ENCODE measurements around the gene L3MBTL3.

DNA sequence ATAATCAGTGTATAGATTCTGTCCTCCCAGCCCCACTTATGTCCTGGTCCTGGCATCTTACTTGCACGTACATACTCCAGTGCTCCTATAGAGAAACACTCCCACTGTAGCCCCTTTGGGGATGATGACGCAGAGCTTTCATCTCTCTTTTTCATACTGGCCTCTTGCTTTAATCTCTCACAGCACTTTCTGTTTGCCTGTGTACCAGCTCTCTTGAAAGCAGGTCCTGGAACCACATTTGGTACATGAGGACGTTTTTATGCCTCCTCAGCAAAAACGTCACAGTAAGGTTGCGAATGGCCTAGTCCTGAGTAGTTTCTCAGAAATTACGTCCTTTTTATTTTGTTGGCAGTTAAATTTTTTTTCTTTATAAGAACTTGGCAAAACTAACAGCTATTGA is 10.8 kb downstream of the L3MBTL3 start:
- TF ChIP-seq RAD21 (IDR thresholded peaks at IDR 0.05; ENCODE audit: low read depth) (no peak), EGR1 (IDR thresholded peaks at IDR 0.05) (no peak), EP300 (IDR thresholded peaks at IDR 0.05; ENCODE audit: borderline replicate concordance) (no peak), CREB1 (IDR thresholded peaks at IDR 0.05; ENCODE audit: low read depth) (no peak), NFIC (IDR thresholded peaks at IDR 0.05) (no peak), YY1 (IDR thresholded peaks at IDR 0.05; ENCODE audit: low read depth) (no peak), FOXM1 (IDR thresholded peaks at IDR 0.05; ENCODE audit: borderline replicate concordance, low read depth) (no peak)
- TF ChIP-seq, protein P1, sequence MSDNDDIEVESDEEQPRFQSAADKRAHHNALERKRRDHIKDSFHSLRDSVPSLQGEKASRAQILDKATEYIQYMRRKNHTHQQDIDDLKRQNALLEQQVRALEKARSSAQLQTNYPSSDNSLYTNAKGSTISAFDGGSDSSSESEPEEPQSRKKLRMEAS (IDR thresholded peaks at IDR 0.05): no peak
- TF ChIP-seq, protein P2, sequence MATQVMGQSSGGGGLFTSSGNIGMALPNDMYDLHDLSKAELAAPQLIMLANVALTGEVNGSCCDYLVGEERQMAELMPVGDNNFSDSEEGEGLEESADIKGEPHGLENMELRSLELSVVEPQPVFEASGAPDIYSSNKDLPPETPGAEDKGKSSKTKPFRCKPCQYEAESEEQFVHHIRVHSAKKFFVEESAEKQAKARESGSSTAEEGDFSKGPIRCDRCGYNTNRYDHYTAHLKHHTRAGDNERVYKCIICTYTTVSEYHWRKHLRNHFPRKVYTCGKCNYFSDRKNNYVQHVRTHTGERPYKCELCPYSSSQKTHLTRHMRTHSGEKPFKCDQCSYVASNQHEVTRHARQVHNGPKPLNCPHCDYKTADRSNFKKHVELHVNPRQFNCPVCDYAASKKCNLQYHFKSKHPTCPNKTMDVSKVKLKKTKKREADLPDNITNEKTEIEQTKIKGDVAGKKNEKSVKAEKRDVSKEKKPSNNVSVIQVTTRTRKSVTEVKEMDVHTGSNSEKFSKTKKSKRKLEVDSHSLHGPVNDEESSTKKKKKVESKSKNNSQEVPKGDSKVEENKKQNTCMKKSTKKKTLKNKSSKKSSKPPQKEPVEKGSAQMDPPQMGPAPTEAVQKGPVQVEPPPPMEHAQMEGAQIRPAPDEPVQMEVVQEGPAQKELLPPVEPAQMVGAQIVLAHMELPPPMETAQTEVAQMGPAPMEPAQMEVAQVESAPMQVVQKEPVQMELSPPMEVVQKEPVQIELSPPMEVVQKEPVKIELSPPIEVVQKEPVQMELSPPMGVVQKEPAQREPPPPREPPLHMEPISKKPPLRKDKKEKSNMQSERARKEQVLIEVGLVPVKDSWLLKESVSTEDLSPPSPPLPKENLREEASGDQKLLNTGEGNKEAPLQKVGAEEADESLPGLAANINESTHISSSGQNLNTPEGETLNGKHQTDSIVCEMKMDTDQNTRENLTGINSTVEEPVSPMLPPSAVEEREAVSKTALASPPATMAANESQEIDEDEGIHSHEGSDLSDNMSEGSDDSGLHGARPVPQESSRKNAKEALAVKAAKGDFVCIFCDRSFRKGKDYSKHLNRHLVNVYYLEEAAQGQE (IDR thresholded peaks at IDR 0.05; ENCODE audit: low read depth): no peak
